Stimulated activated CD4-positive, alpha-beta T cell treated with anti-CD3 and anti-CD28 coated beads, Interleukin-12 subunit alpha, Interleukin-12 subunit beta, amount 100 ng/mL, for 48 hours (primary cell): ENCODE data around the gene GAB2.

Experiments used
- DNase-seq, 3 donors: peaks; one replicate each; pipeline ENCODE4 v3.0.0-alpha.2; 2020; ENCODE audit warnings: low read depth in 2 of 3, low spot score in 1 of 3

Gene GAB2

DNA sequence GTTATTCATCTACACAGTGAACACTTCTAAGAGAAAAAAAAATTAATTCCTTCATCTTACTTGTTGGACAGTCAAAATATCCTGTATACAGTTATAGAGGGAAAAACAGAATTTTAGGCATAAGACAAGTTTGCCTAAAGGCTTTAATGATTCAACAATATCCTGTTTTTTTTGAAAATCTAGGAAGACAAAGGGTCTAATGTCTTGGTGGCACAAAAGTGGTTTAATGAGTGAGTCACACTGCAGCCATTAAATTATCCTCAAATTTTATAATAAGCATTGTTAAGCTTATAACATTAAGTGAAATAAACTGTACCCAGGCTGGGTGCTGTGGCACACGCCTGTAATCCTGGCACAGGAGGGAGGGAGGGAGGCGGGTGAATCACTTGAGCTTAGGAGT lies 72.9 kb downstream of the GAB2 start:
- no peak for DNase-seq

DNA sequence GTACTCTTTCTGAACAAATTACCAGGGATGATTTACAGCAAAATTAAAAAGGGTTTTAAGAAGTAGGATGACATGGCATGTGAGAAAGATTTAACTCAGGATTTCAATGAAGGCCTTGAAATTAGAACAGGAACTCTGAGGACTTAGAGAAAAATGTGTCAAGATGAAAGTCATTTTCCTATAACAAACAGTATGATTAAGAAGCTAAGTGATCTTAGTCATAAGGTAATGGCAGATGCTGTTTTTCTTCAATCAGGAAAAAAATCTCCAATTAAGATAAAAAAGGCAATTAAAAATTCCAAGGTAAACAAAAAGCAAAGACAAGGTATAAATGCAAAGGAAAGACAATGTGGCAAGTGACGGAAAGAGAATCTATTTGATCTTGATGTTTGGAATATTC lies 73.5 kb downstream of the GAB2 start:
- no peak for DNase-seq

DNA sequence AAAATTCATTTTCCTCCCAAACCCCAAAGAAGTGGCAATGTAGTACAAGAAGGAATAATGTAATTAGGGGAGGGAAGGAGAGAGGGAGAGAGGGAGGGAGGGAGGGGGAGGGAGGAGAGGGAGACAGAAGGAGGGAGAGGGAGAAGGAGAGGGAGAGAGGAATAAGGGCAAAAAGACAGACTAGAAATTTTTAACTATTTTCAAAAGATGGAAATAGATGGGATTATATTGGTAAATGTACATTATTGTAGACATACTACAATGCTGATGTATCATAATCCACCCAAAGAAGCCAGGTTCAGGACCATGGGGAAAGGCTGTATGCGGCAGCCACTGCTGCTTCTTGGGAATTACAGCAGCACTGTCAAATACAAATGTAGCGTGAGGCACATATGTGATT lies 74.3 kb downstream of the GAB2 start:
- DNase-seq: no peak

DNA sequence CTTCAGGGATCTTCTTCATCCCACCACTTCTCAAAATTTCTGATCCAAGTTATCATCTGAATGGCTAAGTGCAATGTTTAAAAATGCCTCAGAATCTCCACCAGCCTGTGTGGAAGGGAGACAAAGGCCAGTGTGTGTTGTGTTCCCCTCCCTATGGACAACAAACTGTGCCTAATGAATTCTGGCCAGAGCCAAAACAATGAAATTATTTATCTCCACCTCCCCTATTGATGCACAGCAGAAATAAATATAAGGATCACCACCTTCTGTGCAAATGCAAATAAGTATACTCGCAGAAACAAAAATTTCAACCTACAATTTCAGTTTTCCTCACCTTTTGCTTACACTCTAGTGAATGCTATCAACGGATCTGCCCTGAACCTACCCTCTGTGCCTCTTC lies 75.8 kb downstream of the GAB2 start:
- no peak for DNase-seq

- DNase-seq: no peak
These were observed 77.1 kb downstream of the GAB2 start for GRCh38 chr11:78340530-78340929.

DNA sequence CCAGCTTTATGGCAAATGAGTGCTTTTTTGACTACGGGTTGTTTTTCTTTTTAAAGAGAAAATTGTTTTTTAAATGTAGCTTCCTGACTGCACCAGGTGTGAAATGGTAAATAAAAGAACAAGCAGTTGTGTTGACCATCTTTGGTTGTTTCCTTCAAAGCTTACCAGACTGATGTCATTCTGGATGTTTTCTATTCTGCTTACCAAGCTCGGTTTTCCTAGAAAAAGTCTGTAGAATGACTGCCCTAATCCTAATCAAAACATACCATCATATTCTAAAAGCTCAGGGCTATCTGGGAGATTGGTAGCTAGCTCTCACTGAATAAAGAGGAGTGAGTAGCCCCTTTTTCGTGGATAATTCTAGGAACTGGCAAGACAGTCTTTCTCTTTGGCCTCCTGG lies 77.7 kb downstream of the GAB2 start:
- DNase-seq: no peak

DNA sequence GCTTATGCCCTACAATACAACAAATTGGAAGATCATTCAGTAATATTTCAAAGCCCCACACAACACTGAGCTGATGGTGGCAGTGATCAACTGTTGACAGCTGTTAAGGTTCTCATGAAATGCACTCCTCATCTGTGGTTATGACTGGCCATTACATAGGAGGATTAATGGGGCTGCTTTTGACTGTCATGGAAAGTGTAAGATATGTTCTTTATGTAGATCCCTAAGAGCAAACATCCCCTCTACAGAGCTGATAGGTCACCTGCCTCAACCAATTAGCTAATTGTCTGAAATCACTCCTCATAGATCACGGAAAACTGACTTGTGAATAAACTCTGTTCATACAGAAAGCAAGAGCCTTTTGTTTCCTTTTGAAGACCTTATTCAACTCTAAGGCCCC lies 78.1 kb downstream of the GAB2 start:
- no peak for DNase-seq

GRCh38 chr11:78338702-78339101 lies 78.9 kb downstream of the GAB2 start:
- no peak for DNase-seq

DNA sequence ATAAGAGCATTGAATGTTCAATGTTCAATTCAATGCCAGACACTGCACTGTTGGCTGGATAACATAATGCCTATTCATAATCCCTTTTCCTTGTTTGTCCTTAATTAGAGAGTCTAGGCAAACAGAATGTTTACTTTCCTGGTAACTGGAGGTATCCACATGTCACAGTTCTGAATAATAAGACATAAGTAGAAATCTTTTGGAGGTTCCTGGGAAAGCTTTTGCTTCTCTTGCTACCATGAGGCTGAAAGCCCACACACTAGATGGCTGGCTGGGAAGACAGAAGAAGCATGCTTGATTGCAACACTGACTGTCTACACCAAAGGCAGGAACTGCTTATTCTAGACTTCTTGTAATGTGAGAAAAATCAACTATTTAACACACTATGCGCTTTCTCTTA lies 79.5 kb downstream of the GAB2 start:
- DNase-seq: no peak

GRCh38 chr11:78337554-78337924 lies 80.1 kb downstream of the GAB2 start:
- DNase-seq: no peak

GRCh38 chr11:78336877-78337553 lies 80.6 kb downstream of the GAB2 start:
- DNase-seq: no peak

- no peak for DNase-seq
These were observed 83.5 kb downstream of the GAB2 start for GRCh38 chr11:78334109-78334508.

DNA sequence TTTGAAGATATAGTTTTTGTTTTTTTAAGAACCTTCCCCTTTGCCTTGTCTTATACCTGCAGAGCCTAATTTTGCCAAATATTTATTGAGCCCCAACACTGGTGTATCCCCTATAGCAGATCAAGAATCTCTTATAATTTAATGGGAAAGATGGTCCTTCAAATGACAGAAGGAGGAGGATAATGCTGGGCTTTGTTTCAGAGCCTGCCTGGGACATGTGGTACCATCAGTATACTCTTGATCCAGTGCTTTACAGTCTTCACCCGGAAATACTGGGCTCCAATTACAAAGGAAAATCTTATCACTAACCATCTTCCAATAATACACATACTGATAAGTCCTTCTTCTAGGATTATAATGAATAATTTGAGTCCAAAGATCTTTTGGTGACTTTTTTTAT lies 84.7 kb downstream of the GAB2 start:
- no peak for DNase-seq

DNA sequence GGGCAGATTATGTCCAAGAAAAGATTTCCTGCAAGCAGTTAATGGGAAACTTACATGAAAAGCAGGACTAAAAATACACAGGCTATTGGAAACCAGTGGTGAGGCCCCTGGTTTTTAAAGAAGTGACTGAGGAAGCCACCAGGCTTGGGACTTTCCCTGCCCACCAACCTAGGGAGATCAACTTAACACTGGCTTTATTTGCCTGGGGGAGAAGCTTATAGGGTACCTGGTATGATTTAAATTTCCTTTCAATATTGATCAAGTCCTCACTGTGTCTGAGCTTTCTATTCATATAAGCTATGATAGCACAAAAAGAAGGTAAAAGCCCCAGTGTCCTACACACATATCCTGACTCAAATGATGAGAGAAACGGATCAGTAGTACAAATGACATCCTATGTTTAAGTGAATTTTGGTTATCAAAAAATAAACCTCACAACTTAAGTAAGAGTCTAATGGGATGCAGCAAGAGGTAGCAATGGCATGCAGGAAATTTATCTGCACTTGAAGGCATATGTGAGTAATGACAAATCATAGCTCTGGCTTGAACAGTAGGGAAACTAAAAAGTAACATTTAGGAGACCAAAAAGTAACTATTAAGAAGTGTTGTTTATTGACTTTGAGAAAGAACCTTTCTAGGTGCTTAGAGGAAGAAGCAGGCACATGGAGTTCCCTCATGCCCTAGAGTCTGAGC lies 85.3 kb downstream of the GAB2 start:
- DNase-seq: no peak

DNA sequence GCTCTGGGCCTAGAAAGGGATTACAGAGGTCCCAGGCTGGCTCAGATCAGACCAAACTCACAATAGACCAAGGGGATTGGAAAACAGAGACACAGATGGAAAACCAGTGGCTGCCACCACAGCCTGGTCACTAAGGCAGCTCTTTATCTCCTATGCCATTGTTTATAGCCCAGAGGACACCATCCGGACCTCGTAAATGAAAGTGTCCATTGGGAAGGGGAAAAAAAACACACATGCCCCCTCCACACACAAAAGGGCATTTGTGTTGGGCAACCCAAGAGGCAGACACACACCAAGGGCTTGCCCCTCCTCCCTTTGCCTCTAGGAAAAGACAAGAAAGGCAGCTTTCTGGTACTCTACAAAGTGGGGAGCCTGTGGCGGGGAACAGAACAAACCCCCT lies 85.9 kb downstream of the GAB2 start:
- no peak for DNase-seq

GRCh38 chr11:78330361-78330760 lies 87.3 kb downstream of the GAB2 start:
- DNase-seq: no peak

DNA sequence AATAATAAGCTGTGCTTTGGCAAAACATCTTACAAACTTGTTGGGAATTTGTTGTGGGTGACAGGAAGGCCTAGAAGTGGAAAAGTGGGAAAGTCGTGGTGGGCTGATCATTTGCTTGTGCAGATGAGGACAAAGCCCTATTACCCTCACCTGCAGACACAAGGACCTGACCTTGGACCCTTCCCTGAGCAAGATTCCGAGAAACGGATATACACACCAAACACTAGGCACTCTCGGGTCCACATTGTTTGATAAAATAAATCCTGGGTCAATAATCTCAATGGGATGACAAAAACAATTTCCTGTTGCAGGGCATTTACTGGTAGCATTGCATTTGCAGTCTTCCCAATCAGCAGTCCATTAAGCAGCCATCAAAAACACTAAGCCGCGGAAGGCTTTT lies 89.7 kb downstream of the GAB2 start:
- no peak for DNase-seq

GRCh38 chr11:78325274-78325781 lies 92.3 kb downstream of the GAB2 start:
- peak in 1 of 3 donors; percentile 7 for DNase-seq

DNA sequence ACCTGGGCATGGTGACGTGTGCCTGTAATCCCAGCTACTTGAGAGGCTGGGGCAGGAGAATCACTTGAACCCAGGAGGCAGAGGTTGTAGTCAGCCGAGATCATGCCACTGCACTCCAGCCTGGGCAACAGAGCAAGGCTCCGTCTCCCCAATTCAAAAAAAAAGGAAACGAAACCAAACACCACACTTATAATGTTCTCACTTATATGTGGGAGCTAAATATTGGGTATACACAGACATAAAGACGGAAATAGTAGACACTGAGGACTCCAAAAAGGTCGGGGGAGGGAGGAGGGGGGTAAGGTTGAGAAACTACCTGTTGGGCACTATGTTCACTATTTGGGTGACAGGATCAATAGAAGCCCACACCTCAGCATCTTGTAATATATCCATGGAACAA lies 94.3 kb downstream of the GAB2 start:
- no peak for DNase-seq

DNA sequence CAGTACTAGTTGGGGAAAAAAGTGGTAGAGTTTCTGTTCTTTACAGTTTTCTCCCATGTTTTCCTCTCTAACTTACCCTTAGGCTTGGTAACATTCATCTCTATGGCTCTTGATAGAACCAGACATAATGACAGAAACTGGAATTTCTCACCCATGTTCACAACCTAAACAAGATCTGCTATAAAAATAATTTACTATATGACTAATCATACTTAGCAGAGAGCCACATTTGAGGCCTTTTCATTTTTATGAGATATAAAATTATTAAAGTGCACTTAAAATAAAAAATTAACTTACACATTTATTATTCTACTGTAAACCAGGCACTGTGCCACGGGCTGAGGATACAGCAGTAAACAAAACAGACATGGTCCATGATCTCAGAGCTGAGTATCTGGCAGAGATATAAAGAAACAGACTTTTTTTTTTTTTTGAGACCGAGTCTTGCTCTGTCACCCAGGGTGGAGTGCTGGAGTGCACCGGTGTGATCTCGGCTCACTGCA lies 98.1 kb downstream of the GAB2 start:
- no peak for DNase-seq

GRCh38 chr11:78318321-78319114 lies 99.1 kb downstream of the GAB2 start:
- no peak for DNase-seq

GRCh38 chr11:78315724-78316123 lies 101.9 kb downstream of the GAB2 start:
- DNase-seq: no peak
